Measurements from ENCODE around the gene ANKRD33.

The ANKRD33 gene

GRCh38 chr12:51922146-51922545 lies 34.2 kb downstream of the ANKRD33 start:
- DNase-seq, result no peak

- DNase-seq, result no peak
Measured at GRCh38 chr12:51922762-51923505, 35.0 kb downstream of the ANKRD33 start.

GRCh38 chr12:51923506-51924365 lies 35.8 kb downstream of the ANKRD33 start:
- DNase-seq, result peak; percentile 51

GRCh38 chr12:51924551-51925319 lies 36.8 kb downstream of the ANKRD33 start:
- no peak for DNase-seq

GRCh38 chr12:51925346-51926063 lies 37.6 kb downstream of the ANKRD33 start:
- DNase-seq, result no peak

GRCh38 chr12:51926064-51926632 lies 38.2 kb downstream of the ANKRD33 start:
- DNase-seq, result no peak

GRCh38 chr12:51926718-51927117 lies 38.8 kb downstream of the ANKRD33 start:
- DNase-seq, result peak; percentile 45

GRCh38 chr12:51932218-51933076 lies 44.5 kb downstream of the ANKRD33 start:
- no peak for DNase-seq

GRCh38 chr12:51934080-51934479 lies 46.2 kb downstream of the ANKRD33 start:
- no peak for DNase-seq

GRCh38 chr12:51937926-51938325 lies 50.0 kb downstream of the ANKRD33 start:
- DNase-seq, result no peak

- DNase-seq, result no peak
Measured at GRCh38 chr12:51938726-51939125, 50.8 kb downstream of the ANKRD33 start.

- DNase-seq, result no peak
Measured at GRCh38 chr12:51941011-51941581, 53.2 kb downstream of the ANKRD33 start.

Measured in activated gamma-delta T cell treated with Interleukin-2 at 50 U/mL for 16 hours (primary cell).